ENCODE results near the gene ADSL. TPM values are rescaled to one million over a fixed set of nuclear protein-coding genes. Genes with fewer than 3 reads are reported as not detected.
A peak's percentile ranks its signal among the peaks of the same experiment; 100 is the strongest.

The ADSL gene
- total RNA-seq, 4 donors from 2014 or later: 36.1 to 71.8 (median 58.1) TPM

GRCh38 chr22:40399621-40400020, 53.3 kb downstream of the ADSL start:
- 68 to 79% methylated on average over 2 of the region's 2 CpGs for WGBS, 2 donors
- peaks cover 0 to 9% (median 0%) of the 10 kb centered on the region in 4 donors for H3K4me1 ChIP-seq
- peak overlapping the region in 1 of 4 donors; percentile 52 for H3K27ac ChIP-seq
- H3K36me3 ChIP-seq: peaks cover 0 to 45% (median 0%) of the 10 kb centered on the region in 3 donors
- no peak for TF ChIP-seq POLR2A (IDR thresholded peaks at IDR 0.05)
- TF ChIP-seq, protein P1, sequence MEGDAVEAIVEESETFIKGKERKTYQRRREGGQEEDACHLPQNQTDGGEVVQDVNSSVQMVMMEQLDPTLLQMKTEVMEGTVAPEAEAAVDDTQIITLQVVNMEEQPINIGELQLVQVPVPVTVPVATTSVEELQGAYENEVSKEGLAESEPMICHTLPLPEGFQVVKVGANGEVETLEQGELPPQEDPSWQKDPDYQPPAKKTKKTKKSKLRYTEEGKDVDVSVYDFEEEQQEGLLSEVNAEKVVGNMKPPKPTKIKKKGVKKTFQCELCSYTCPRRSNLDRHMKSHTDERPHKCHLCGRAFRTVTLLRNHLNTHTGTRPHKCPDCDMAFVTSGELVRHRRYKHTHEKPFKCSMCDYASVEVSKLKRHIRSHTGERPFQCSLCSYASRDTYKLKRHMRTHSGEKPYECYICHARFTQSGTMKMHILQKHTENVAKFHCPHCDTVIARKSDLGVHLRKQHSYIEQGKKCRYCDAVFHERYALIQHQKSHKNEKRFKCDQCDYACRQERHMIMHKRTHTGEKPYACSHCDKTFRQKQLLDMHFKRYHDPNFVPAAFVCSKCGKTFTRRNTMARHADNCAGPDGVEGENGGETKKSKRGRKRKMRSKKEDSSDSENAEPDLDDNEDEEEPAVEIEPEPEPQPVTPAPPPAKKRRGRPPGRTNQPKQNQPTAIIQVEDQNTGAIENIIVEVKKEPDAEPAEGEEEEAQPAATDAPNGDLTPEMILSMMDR (IDR thresholded peaks at IDR 0.05): no peak
- TF ChIP-seq EP300 (IDR thresholded peaks at IDR 0.05): no peak
- H3K27me3 ChIP-seq: no peaks in the 10 kb centered on the region
- no peaks in the 10 kb centered on the region for H3K9me3 ChIP-seq
- no peak overlapping the region for H3K4me3 ChIP-seq
- no peak for DNase-seq (ENCODE audit: low spot score in 2 of 2)

DNA sequence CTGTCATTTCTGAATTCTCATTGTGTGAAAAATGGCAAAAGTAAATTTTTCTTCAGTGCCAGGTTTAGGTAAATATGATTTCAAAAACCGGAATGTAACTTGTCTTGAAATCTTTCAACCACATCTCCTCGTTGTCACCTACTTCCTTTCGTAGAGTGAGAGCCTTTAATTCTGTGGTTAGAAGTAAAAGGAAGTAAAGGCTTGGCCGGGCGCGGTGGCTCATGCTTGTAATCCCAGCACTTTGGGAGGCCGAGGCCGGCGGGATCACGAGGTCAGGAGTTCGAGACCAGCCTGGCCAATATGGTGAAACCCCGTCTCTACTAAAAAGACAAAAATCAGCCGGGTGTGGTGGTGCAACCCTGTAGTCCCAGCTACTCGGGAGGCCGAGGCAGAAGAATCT, 53.9 kb downstream of the ADSL start:
- DNase-seq (ENCODE audit: low spot score in 2 of 2): no peak
- TF ChIP-seq, protein P1 (IDR thresholded peaks at IDR 0.05): no peak
- TF ChIP-seq POLR2A (IDR thresholded peaks at IDR 0.05) (no peak), EP300 (IDR thresholded peaks at IDR 0.05) (no peak)
- WGBS, 2 donors: 83 to 91% methylated on average over 15 of the region's 15 CpGs
- Histone ChIP-seq H3K27ac (no peak overlapping the region), H3K4me1 (peaks cover 0 to 9% (median 0%) of the 10 kb centered on the region in 4 donors), H3K9me3 (no peaks in the 10 kb centered on the region), H3K4me3 (no peak overlapping the region), H3K36me3 (peaks cover 0 to 50% (median 0%) of the 10 kb centered on the region in 3 donors), H3K27me3 (no peaks in the 10 kb centered on the region)

DNA sequence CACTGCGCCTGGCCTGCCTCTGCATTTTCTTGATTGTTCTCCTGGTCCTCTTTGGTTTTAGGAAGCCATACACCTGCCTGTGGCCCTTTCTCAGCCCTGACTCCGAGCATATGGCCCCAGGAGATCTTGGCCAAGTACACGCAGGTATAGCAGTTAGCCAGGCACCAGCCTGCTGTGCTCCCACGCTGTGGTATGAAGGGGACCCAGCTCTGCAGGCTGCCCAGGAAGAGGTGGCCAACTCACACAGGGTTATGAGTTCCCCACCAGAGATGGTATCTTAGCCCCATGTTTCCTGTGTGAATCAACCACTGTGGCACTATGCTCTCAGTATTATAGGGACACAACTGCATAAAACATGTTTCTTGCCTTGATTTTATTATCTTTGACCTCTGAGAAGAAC, 55.2 kb downstream of the ADSL start:
- no peak for DNase-seq (ENCODE audit: low spot score in 2 of 2)
- H3K27ac ChIP-seq: no peak overlapping the region
- no peaks in the 10 kb centered on the region for H3K9me3 ChIP-seq
- H3K4me3 ChIP-seq: no peak overlapping the region
- TF ChIP-seq, protein P1 (IDR thresholded peaks at IDR 0.05): no peak
- TF ChIP-seq POLR2A (IDR thresholded peaks at IDR 0.05) (no peak), EP300 (IDR thresholded peaks at IDR 0.05) (no peak)
- H3K27me3 ChIP-seq: no peaks in the 10 kb centered on the region
- H3K4me1 ChIP-seq: peaks cover 0 to 9% (median 0%) of the 10 kb centered on the region in 4 donors
- 91 to 98% methylated on average over 4 of the region's 4 CpGs for WGBS, 2 donors
- peaks cover 0 to 64% (median 11%) of the 10 kb centered on the region in 3 donors for H3K36me3 ChIP-seq

- Histone ChIP-seq H3K4me3 (no peak overlapping the region), H3K27ac (no peak overlapping the region), H3K27me3 (no peaks in the 10 kb centered on the region), H3K9me3 (no peaks in the 10 kb centered on the region), H3K4me1 (peaks cover 0 to 5% (median 0%) of the 10 kb centered on the region in 4 donors), H3K36me3 (peaks cover 0 to 68% (median 14%) of the 10 kb centered on the region in 3 donors)
- TF ChIP-seq EP300 (IDR thresholded peaks at IDR 0.05): no peak
- TF ChIP-seq, protein P1 (IDR thresholded peaks at IDR 0.05): no peak
- TF ChIP-seq POLR2A (IDR thresholded peaks at IDR 0.05): no peak
- DNase-seq (ENCODE audit: low spot score in 2 of 2): no peak
- 92% methylated on average over 8 of the region's 8 CpGs for WGBS, 2 donors
Measured at GRCh38 chr22:40401981-40402406, 55.7 kb downstream of the ADSL start.

DNA sequence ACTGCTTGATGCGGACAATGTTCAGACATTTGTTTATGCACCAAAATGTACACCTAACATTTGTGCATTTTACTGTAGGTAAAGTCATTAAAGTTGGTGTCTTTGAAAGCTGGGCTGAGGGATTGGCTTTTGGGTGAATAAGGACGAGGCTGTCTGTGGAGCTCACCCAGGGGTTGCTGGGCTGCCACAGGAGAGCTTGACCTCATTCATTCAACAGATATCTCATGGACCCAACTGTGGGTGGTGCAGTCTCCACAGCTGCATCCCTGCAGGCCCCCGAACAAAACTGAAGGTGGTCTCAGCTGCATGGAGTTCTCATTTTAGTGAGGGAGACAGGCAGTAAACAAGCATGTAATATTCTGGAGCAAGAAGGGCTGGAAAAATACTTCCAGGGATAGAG, 56.8 kb downstream of the ADSL start:
- DNase-seq (ENCODE audit: low spot score in 2 of 2): no peak
- Histone ChIP-seq H3K9me3 (no peaks in the 10 kb centered on the region), H3K4me3 (no peak overlapping the region), H3K27ac (no peak overlapping the region), H3K36me3 (peaks cover 0 to 80% (median 17%) of the 10 kb centered on the region in 3 donors), H3K27me3 (no peaks in the 10 kb centered on the region), H3K4me1 (peaks cover 0 to 5% (median 0%) of the 10 kb centered on the region in 4 donors)
- no peak for TF ChIP-seq POLR2A (IDR thresholded peaks at IDR 0.05)
- TF ChIP-seq, protein P1 (IDR thresholded peaks at IDR 0.05): no peak
- no peak for TF ChIP-seq EP300 (IDR thresholded peaks at IDR 0.05)
- 80% methylated on average over 3 of the region's 3 CpGs for WGBS, 2 donors

Measured in tibial nerve (tissue), 4 donors.